SK-N-SH (cell line): Measurements from ENCODE around the gene SERPINA12. TPM values are rescaled to one million over a fixed set of nuclear protein-coding genes. Genes with fewer than 3 reads are reported as not detected.

Experiments
- polyA plus RNA-seq, 3 experiments: library from polyadenylated mRNA; depleted of rRNA; stranded (reverse); fragments of >200 nt; gene quantifications; 2 replicates each; pipeline ENCODE4 v1.2.3, GENCODE V29; 2012

The SERPINA12 gene
- polyA plus RNA-seq, 1 of the 3 experiments (the other 2 are of a cell fraction) = not detected

Other genes starting within 250 kb of the SERPINA12 start
- gene SERPINA10, start 216.2 kb downstream of the SERPINA12 start, polyA plus RNA-seq (2012; rRNA removed) = not detected in 2 replicates
- gene SERPINA6, start 186.1 kb downstream of the SERPINA12 start, polyA plus RNA-seq (2012; rRNA removed) = 0.46 and 0.65 TPM in 2 replicates
- not detected in 2 replicates for gene SERPINA2, start 142.8 kb downstream of the SERPINA12 start, polyA plus RNA-seq (2012; rRNA removed)
- 10.5 and 11.3 TPM in 2 replicates for gene SERPINA1, start 120.9 kb downstream of the SERPINA12 start, polyA plus RNA-seq (2012; rRNA removed)
- not detected in 2 replicates for gene SERPINA11, start 56.7 kb downstream of the SERPINA12 start, polyA plus RNA-seq (2012; rRNA removed)
- not detected in 2 replicates for gene SERPINA9, start 33.3 kb downstream of the SERPINA12 start, polyA plus RNA-seq (2012; rRNA removed)
- gene SERPINA4, start 52.0 kb upstream of the SERPINA12 start, polyA plus RNA-seq (2012; rRNA removed) = not detected in 2 replicates
- gene SERPINA5, start 72.0 kb upstream of the SERPINA12 start, polyA plus RNA-seq (2012; rRNA removed) = 0.08 and 0.13 TPM in 2 replicates
- 0.25 and 0.45 TPM in 2 replicates for gene SERPINA3, start 102.9 kb upstream of the SERPINA12 start, polyA plus RNA-seq (2012; rRNA removed)